Stimulated activated naive CD8-positive, alpha-beta T cell treated with anti-CD3 and anti-CD28 coated beads, Interleukin-15, Interleukin-2, amounts not matched to agents 100 ng/mL and 50 ng/mL, for 24 hours (primary cell): Measurements from ENCODE around the gene NOD1.
"Not testable (repeated sequence)": the region's sequence is repeated elsewhere in the genome, so short reads cannot be mapped to it uniquely, and the experiment has no call there.

Experiments used
- H3K27ac Mint-ChIP-seq: one replicate; pipeline ENCODE4 v1.8.0; 2021; ENCODE audit warnings: mild to moderate bottlenecking, mixed read lengths
- H3K27me3 Mint-ChIP-seq: one replicate; pipeline ENCODE4 v1.8.0; 2021; ENCODE audit warnings: mixed read lengths
- H3K36me3 Mint-ChIP-seq: one replicate; pipeline ENCODE4 v1.8.0; 2021; ENCODE audit warnings: low read depth, mixed read lengths
- H3K4me1 Mint-ChIP-seq: one replicate; pipeline ENCODE4 v1.8.0; 2021; ENCODE audit warnings: low read depth, mixed read lengths
- H3K4me3 Mint-ChIP-seq: one replicate; pipeline ENCODE4 v1.8.0; 2021; ENCODE audit warnings: mild to moderate bottlenecking, mixed read lengths
- H3K9me3 Mint-ChIP-seq: one replicate; pipeline ENCODE4 v1.8.0; 2021; ENCODE audit warnings: mixed read lengths

Gene NOD1

DNA sequence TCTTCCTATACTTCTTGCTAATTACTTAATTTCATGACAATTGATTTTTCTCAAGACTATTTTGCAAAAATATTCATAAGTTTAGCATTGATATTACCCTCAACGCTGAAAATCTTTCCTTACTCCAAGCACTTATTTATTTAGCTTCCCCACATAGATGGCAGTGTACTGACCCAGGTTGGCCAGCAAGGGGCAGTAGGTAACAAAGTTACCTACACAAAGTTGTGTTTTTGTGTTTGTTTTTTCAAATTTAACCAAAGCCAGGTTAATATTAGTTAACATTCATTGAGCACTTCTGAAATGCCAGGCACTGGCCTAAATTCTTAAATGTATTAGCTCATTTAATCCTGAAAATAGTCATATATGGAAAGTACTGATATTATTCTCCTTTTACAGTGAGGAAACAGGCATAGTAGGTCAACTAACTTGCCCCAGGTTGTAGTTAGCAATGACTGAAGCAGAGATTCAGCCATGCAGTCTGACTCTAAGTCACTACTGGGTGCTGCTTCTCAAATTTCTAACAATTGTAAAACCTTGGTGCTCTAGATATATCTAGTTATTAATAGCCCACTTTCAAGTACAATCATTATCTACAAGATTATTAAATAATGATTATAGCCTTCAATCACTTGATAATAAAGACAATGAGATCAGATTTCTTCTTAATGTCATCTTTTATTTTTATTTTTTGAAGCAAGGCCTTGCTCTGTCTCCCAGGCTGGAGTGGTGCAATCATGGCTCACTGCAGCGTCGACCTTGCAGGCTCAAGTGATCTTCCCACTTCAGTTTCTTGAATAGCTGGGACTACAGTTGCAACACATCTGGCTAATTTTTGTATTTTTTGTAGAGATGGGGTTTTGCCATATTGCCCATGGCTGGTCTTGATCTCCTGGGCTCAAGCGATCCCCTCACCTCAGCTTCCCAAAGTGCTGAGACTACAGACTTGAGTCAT is 31.8 kb upstream of the NOD1 start:
- no peak overlapping the region for H3K4me3 Mint-ChIP-seq
- no peaks in the 10 kb centered on the region for H3K9me3 Mint-ChIP-seq

DNA sequence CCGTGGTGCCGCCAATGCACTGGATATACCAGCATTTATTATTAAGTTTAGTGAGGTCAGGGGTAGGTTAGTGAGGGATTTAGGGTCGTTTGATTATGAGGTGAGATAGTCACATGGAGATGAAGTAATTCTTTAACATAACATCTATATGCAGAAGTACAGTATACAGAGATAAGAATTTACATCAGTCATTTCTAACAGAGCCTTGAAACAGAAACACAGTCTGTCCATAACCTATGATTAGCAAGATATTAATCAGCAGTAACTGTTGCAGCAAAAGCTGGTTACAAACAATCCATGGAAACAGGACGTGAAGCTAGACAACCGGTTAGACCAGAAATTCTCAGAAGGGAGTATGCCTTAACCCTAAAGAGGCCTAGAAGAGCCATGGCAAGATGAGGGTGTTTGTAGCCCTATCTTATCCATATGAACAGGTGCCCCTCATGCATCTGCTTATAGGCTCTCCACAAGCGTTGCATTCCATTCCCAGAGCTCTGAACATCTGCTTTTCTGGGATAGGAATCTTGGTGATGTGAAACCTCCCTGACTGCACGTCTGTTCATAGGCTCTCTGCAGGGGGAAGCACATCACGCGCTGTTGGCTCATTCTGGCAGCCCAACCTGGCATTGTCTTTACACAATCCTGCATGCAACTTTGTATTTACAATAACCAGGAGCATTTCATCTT is 30.7 kb upstream of the NOD1 start:
- H3K27me3 Mint-ChIP-seq, H3K4me3 Mint-ChIP-seq, H3K27ac Mint-ChIP-seq, H3K9me3 Mint-ChIP-seq, H3K36me3 Mint-ChIP-seq: not testable (repeated sequence)
- peaks cover 11% of the 10 kb centered on the region for H3K4me1 Mint-ChIP-seq

More for the DNA sequence above, 31.8 kb upstream of the NOD1 start:
- Mint-ChIP-seq H3K36me3 (no peaks in the 10 kb centered on the region), H3K27me3 (no peaks in the 10 kb centered on the region), H3K27ac (no peak overlapping the region), H3K4me1 (peaks cover 6% of the 10 kb centered on the region)

DNA sequence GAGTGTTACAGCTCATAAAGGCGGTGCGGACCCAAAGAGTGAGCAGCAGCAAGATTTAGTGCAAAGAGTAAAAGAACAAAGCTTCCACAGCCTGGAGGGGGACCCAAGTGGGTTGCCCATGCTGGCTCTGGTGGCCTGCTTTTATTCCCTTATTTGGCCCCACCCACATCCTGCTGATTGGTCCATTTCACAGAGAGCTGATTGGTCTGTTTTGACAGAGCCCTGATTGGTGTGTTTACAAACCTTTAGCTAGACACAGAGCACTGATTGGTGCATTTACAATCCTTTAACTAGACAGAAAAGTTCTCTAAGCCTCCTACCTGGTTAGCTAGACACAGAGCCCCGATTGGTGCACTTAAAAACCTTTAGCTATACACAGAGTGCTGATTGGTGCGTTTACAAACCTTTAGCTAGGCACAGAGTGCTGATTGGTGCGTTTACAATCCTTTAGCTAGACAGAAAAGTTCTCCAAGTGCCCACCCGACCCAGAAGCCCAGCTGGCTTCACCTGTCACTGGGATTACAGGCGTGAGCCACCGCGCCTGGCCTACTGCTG is 28.8 kb upstream of the NOD1 start:
- H3K4me1 Mint-ChIP-seq: peaks cover 27% of the 10 kb centered on the region
- not testable (repeated sequence) for H3K9me3 Mint-ChIP-seq, H3K27me3 Mint-ChIP-seq, H3K4me3 Mint-ChIP-seq, H3K36me3 Mint-ChIP-seq, H3K27ac Mint-ChIP-seq

DNA sequence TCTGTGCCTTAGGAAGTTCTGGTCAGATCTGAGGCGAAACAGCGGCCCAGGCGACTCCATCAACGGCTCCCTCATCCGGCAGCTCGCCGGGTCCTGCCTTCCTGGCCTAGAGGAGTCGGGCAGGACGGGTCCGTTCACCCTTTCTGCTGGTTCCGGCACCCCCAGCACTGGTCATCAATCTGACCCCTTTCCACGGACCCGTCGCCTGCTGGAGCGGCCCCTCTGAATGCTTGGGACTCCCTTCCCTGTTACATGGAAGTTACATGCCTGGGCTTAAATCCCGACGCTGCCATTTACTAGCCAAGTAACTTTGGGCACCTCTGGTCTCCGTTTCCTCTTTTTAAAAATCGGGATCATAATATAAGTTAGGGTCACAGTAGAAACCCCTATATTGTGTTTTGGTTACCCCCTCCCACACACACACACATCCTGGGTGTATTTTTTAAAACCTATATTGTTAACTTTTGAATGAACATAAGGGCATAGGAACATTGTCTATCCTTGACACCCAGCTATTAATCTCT is 26.7 kb upstream of the NOD1 start:
- peaks cover 17% of the 10 kb centered on the region for H3K36me3 Mint-ChIP-seq
- H3K27me3 Mint-ChIP-seq: no peaks in the 10 kb centered on the region
- no peaks in the 10 kb centered on the region for H3K9me3 Mint-ChIP-seq
- peak overlapping the region; percentile 89 for H3K4me3 Mint-ChIP-seq
- H3K27ac Mint-ChIP-seq: peak overlapping the region; percentile 92
- peaks cover 43% of the 10 kb centered on the region for H3K4me1 Mint-ChIP-seq

DNA sequence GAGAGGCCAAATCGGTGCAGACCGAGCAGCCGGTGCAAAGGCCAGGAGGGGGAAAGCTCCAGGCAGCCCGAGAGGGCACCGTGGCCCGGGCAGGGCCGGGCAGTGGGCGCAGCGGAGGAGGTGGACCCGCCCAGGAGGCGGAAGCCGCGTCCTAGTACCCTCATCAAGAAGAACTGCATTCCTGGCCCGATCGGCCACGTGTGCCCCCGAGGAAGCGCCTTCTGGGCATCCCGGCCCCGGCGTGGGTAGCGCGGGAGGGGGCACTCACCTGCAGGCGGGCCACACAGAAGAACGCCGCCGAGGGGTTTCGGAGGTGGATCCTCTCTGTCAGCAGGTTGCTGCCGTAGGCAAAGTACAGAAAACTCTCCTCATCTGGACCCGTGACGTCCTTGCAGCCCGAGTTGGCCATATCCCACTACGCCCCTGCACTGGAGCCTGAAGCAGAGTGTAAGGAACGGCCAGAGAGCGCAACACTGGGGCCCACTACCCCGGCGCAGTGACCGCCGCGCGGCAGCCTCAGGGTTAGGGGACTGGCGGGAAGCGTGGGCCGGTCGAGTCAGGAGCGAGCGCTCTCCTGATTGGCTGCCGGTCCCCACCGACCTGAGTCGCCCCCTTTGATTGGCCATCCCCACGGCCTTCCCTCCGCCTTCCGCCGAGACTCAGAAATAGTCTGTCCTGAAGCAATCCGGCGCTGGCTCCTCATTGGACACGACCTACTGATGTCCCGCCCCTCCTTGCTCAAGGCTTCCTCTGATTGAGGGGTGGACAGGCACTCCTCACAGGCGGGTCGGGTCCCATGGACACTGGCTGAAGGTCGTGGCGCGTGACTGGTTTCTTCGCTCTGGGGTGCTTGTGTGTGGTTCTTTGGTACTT is 26.0 kb upstream of the NOD1 start, which contains the start of gene GGCT:
GGCT (minus strand) TSS at position 529 of the 873 bp plus-strand sequence; CDS start at position 409, 120 bp downstream.
- peaks cover 45% of the 10 kb centered on the region for H3K4me1 Mint-ChIP-seq
- H3K27me3 Mint-ChIP-seq: no peaks in the 10 kb centered on the region
- H3K36me3 Mint-ChIP-seq: peaks cover 24% of the 10 kb centered on the region
- peak within 1 kb of the TSS; percentile 89 for H3K4me3 Mint-ChIP-seq
- H3K27ac Mint-ChIP-seq: peak within 1 kb of the TSS; percentile 92
- H3K9me3 Mint-ChIP-seq: no peaks in the 10 kb centered on the region

DNA sequence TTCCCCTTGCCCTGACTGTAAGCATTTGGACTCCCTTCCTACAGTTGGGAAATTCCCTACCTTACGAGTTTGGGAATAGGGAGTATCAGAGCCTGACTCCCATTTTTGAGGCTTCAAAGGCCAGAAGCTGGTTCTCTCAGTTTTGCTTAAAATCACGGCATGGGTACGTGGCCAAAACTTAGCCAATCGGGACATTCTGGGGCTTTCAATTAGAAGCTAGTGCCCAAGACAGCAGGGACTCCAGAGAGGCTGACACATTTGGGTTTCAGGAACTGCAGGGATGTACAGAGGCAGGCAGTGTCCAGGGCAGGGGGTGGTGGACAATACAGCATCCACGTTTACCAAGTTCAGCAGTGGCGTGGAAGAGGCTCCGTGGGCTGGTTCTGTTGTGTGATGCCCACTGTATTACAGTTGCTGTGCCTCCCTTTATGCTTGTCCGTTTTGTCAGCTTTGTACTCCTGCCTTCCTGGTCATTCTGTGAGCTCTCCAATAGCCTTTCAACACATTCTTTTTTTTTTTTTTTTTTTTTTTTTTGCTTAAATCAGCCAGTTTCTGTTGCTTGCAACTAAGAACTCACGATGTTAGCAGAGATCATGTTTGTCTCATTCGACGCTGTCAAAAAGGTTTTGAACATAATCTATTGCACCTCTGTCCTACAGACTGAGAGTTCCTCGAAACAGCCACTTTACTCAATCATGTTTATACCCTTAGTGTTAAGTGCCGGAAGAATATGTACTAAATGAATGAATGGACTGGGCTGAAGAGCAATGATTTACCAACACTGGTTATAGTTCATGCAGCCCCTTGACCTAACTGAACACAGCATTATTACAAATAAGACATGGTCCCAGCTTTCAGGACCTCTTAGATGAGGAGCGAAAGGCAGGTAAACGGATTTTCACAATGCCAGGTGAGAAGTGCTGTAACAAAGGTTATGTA is 25.0 kb upstream of the NOD1 start:
- Mint-ChIP-seq H3K4me3 (peak overlapping the region; percentile 89), H3K27me3 (no peaks in the 10 kb centered on the region), H3K9me3 (no peaks in the 10 kb centered on the region), H3K36me3 (peaks cover 29% of the 10 kb centered on the region), H3K4me1 (peaks cover 45% of the 10 kb centered on the region), H3K27ac (peak overlapping the region; percentile 92)

DNA sequence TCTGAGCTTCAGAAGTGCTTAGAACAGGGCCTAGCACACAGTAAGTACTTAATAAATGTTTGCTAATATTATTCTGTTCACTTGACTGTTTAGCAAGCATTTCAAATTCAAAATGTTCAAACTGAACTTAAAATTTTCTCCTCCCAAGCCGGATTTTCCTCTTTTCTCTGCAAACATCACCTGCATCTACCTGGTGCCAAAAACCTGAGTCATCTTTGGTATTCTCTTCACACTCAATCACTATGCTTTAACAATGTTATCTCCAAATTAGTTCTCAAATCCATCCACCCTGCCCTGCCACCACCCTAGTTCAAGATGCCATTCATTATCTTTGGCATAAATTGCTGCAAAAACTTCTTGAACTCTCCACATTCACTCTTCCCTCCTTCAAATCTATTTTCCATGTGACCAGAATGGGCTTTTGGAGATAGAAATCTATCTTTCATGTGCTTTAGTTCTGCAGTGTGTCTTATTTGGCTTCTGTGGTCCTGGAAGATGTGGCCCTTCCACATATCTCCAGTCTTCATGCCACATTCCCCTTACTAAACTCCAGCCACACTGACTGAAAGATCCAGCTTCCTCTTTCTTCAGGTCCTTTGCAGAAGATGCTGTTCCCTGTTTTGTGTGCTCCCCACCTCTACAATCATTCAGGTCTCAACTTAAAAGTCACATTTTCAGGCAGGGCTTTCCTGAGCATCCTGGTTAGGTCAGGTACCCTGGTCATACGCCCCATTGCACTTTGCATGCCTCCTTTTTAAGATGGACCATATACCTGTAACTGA is 24.1 kb upstream of the NOD1 start:
- H3K9me3 Mint-ChIP-seq: no peaks in the 10 kb centered on the region
- H3K4me1 Mint-ChIP-seq: peaks cover 45% of the 10 kb centered on the region
- peak overlapping the region; percentile 89 for H3K4me3 Mint-ChIP-seq
- H3K27ac Mint-ChIP-seq: no peak overlapping the region
- H3K36me3 Mint-ChIP-seq: peaks cover 31% of the 10 kb centered on the region
- H3K27me3 Mint-ChIP-seq: no peaks in the 10 kb centered on the region

DNA sequence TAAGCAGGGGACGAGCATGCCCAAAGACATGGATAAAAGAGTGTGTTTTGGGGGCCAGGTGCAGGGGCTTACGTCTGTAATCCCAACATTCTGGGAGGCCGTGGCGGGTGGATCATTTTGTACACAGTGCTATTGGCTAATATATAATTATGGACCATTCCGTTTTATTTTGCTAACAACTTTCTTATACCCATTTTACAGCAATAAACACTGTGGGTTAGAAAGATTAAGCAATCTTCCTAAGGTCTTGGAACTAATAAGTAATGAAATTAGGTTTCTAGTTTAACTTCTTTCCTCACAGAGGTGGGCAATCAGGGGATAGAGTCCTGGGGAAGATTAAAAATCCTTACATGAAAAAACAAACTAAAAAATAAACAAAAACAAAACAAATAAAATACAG is 22.7 kb upstream of the NOD1 start:
- Mint-ChIP-seq H3K27ac (no peak overlapping the region), H3K9me3 (no peaks in the 10 kb centered on the region), H3K27me3 (no peaks in the 10 kb centered on the region), H3K36me3 (peaks cover 40% of the 10 kb centered on the region), H3K4me1 (peaks cover 45% of the 10 kb centered on the region), H3K4me3 (no peak overlapping the region)

DNA sequence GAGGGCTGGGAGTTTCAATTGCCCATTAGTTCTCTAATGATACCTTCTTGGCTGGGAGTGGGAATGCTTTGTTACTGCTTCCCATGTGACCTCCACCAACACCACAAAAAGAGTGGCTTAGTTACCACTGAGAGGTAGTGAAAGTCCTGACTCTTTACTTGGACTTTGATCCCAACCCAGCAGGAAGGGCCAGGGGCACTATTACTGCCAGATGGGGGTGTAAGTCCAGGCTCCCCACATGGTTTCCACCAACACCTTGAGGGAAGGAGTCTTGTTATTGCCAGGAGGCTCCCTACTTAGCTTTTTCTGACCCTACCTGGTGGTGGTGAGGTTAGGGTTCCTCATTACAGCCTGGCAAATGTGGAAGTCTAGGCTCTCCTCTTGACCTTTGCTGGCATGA is 14.6 kb upstream of the NOD1 start:
- Mint-ChIP-seq H3K27ac (no peak overlapping the region), H3K4me3 (no peak overlapping the region), H3K36me3 (peaks cover 37% of the 10 kb centered on the region), H3K4me1 (no peaks in the 10 kb centered on the region), H3K27me3 (peaks cover 6% of the 10 kb centered on the region), H3K9me3 (peaks cover 20% of the 10 kb centered on the region)

DNA sequence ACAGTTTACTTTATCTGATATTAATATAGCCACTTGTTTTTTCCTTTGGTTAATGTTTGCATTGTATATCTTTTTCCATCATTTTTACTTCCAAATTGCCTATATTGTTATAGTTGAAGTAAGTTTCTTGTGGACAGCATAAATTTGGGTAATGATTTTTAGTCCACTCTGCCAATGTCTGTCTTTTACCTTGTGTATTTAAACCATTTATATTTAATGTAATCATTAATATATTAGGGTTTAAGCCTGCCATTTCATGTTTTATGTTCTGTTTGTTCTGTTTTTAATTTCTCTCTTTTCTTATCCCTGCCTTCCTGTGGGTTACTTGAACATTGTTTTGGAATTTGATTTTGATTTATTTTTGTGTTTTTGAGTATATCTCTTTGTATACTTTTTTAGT is 12.8 kb upstream of the NOD1 start:
- Mint-ChIP-seq H3K36me3 (peaks cover 28% of the 10 kb centered on the region), H3K4me3 (no peak overlapping the region), H3K27me3 (peaks cover 6% of the 10 kb centered on the region), H3K9me3 (peaks cover 20% of the 10 kb centered on the region), H3K4me1 (no peaks in the 10 kb centered on the region), H3K27ac (no peak overlapping the region)

DNA sequence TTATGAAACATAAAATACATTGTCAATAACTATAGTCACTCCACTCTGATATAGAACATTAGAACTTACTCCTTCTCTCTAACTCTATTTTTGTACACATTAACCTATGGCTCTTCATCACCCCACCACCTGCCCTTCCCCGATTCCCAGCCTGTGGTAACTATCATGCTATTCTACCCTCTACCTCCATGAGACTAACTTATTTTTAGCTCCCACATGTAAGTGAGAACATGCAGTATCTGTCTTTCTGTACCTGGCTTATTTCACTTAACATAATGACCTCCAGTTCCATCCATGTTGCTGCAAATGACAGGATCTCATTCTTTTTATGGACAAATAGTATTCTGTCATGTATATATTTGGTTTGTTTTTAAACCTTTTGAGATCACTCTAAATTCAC is 8.8 kb upstream of the NOD1 start:
- Mint-ChIP-seq H3K9me3 (peaks cover 16% of the 10 kb centered on the region), H3K4me3 (no peak overlapping the region), H3K4me1 (no peaks in the 10 kb centered on the region), H3K27me3 (peaks cover 6% of the 10 kb centered on the region), H3K36me3 (peaks cover 7% of the 10 kb centered on the region), H3K27ac (no peak overlapping the region)

DNA sequence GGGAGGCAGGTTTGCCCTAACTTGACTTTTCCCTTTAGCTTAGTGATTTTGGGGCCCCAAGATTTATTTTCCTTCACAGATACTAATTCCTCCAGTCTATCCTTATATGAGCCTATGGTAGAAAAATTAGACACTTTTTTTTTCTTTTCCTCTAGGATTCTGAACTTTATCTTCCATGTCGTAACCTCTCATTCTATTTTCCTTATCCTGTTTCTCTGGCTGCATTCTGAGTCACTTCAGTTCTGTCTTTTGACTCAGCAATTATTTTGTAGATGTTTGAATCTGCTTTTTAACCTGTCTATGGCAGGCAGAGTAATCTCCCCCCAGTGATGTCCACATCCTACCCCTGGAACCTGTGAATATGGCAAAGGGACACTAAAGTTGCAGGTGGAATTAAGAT is 7.1 kb upstream of the NOD1 start:
- Mint-ChIP-seq H3K4me3 (no peak overlapping the region), H3K9me3 (no peaks in the 10 kb centered on the region), H3K4me1 (no peaks in the 10 kb centered on the region), H3K36me3 (no peaks in the 10 kb centered on the region), H3K27ac (no peak overlapping the region), H3K27me3 (no peaks in the 10 kb centered on the region)

DNA sequence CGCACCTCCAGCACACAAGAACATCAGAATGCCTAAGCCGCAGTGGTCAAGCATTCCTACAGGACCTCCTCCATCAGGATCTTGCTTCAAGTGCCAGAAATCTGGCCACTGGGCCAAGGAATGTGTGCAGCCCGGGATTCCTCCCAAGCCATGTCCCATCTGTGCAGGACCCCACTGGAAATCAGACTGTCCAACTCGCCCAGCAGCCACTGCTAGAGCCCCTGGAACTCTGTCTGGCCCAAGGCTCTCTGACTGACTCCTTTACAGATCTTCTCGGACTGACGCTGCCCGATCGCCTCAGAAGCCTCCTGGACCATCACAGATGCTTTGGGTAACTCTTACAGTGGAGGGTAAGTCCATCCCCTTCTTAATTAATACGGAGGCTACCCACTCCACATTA is 2.8 kb upstream of the NOD1 start:
- not testable (repeated sequence) for H3K27me3 Mint-ChIP-seq, H3K27ac Mint-ChIP-seq, H3K9me3 Mint-ChIP-seq, H3K36me3 Mint-ChIP-seq, H3K4me3 Mint-ChIP-seq
- peaks cover 32% of the 10 kb centered on the region for H3K4me1 Mint-ChIP-seq
